ENCODE measurements around the gene SDK2. TPM values are rescaled to one million over a fixed set of nuclear protein-coding genes. Genes with fewer than 3 reads are reported as not detected.

SDK2 gene
- total RNA-seq, 1 donor = under 0.01 TPM

GRCh38 chr17:73553311-73553710 lies 90.9 kb downstream of the SDK2 start:
- H3K9me3 ChIP-seq (ENCODE audit: low read depth, low read length) = no peaks in the 10 kb centered on the region
- peak; percentile 56 for DNase-seq (ENCODE audit: insufficient read length, low spot score, missing footprints)
- no peaks in the 10 kb centered on the region for H3K36me3 ChIP-seq (ENCODE audit: insufficient read depth, low read length)
- H3K4me1 ChIP-seq (ENCODE audit: insufficient read depth, low read length) = no peaks in the 10 kb centered on the region
- H2AFZ ChIP-seq (ENCODE audit: low read length) = no peak overlapping the region
- H3K27me3 ChIP-seq (ENCODE audit: insufficient read depth, low read length) = no peaks in the 10 kb centered on the region
- H3K4me2 ChIP-seq (ENCODE audit: insufficient read depth, low read length) = no peak overlapping the region
- no peak overlapping the region for H3K27ac ChIP-seq (ENCODE audit: low read depth, low read length)
- no peak overlapping the region for H3K4me3 ChIP-seq (ENCODE audit: insufficient read depth, low read length)
- TF ChIP-seq CTCF (IDR thresholded peaks at IDR 0.05; ENCODE audit: extremely low read depth, low read depth, low read length) = no peak
- no peaks in the 10 kb centered on the region for H4K20me1 ChIP-seq (ENCODE audit: insufficient read depth, low read length)
- no peaks in the 10 kb centered on the region for H3K79me2 ChIP-seq (ENCODE audit: insufficient read depth, low read length)

- Histone ChIP-seq H3K4me2 (ENCODE audit: insufficient read depth, low read length) (no peak overlapping the region), H4K20me1 (ENCODE audit: insufficient read depth, low read length) (no peaks in the 10 kb centered on the region), H3K27ac (ENCODE audit: low read depth, low read length) (no peak overlapping the region), H2AFZ (ENCODE audit: low read length) (no peak overlapping the region), H3K4me3 (ENCODE audit: insufficient read depth, low read length) (no peak overlapping the region), H3K36me3 (ENCODE audit: insufficient read depth, low read length) (no peaks in the 10 kb centered on the region), H3K27me3 (ENCODE audit: insufficient read depth, low read length) (no peaks in the 10 kb centered on the region), H3K79me2 (ENCODE audit: insufficient read depth, low read length) (no peaks in the 10 kb centered on the region), H3K9me3 (ENCODE audit: low read depth, low read length) (no peaks in the 10 kb centered on the region), H3K4me1 (ENCODE audit: insufficient read depth, low read length) (no peaks in the 10 kb centered on the region)
- TF ChIP-seq CTCF (IDR thresholded peaks at IDR 0.05; ENCODE audit: extremely low read depth, low read depth, low read length) = no peak
- peak; percentile 39 for DNase-seq (ENCODE audit: insufficient read length, low spot score, missing footprints)
Observed at GRCh38 chr17:73552300-73553048, 91.8 kb downstream of the SDK2 start.

- DNase-seq (ENCODE audit: insufficient read length, low spot score, missing footprints) = peak; percentile 8
- no peaks in the 10 kb centered on the region for H3K9me3 ChIP-seq (ENCODE audit: low read depth, low read length)
- no peaks in the 10 kb centered on the region for H3K27me3 ChIP-seq (ENCODE audit: insufficient read depth, low read length)
- H3K4me1 ChIP-seq (ENCODE audit: insufficient read depth, low read length) = no peaks in the 10 kb centered on the region
- no peak for TF ChIP-seq CTCF (IDR thresholded peaks at IDR 0.05; ENCODE audit: extremely low read depth, low read depth, low read length)
- H4K20me1 ChIP-seq (ENCODE audit: insufficient read depth, low read length) = no peaks in the 10 kb centered on the region
- no peaks in the 10 kb centered on the region for H3K36me3 ChIP-seq (ENCODE audit: insufficient read depth, low read length)
- no peak overlapping the region for H3K27ac ChIP-seq (ENCODE audit: low read depth, low read length)
- H3K4me2 ChIP-seq (ENCODE audit: insufficient read depth, low read length) = no peak overlapping the region
- H2AFZ ChIP-seq (ENCODE audit: low read length) = no peak overlapping the region
- H3K79me2 ChIP-seq (ENCODE audit: insufficient read depth, low read length) = no peaks in the 10 kb centered on the region
- no peak overlapping the region for H3K4me3 ChIP-seq (ENCODE audit: insufficient read depth, low read length)
Observed at GRCh38 chr17:73551759-73552158, 92.5 kb downstream of the SDK2 start.

DNA sequence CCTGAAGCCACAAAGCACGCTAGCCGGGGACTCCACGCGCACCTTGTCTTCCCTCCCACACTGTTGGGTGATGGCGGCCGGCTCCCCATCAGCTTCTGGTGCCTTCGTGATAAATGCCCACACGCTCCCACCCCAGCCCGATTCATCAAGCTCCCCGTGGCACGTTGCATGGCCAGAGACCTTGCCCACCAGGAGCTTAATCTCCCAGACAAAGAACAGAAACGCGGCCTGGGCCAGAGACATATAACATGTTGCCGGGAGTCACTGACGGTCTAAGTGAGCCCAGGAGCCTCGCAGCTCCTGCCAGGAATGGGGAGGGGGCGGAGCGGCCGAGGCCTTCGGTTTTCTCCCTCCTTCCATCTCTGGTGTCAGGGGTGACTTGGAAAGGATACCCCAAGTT lies 93.1 kb downstream of the SDK2 start:
- TF ChIP-seq CTCF (IDR thresholded peaks at IDR 0.05; ENCODE audit: extremely low read depth, low read depth, low read length) = no peak
- H3K27ac ChIP-seq (ENCODE audit: low read depth, low read length) = no peak overlapping the region
- H3K79me2 ChIP-seq (ENCODE audit: insufficient read depth, low read length) = no peaks in the 10 kb centered on the region
- no peaks in the 10 kb centered on the region for H3K4me1 ChIP-seq (ENCODE audit: insufficient read depth, low read length)
- no peaks in the 10 kb centered on the region for H3K27me3 ChIP-seq (ENCODE audit: insufficient read depth, low read length)
- H3K9me3 ChIP-seq (ENCODE audit: low read depth, low read length) = no peaks in the 10 kb centered on the region
- DNase-seq (ENCODE audit: insufficient read length, low spot score, missing footprints) = peak; percentile 64
- H4K20me1 ChIP-seq (ENCODE audit: insufficient read depth, low read length) = no peaks in the 10 kb centered on the region
- H3K4me2 ChIP-seq (ENCODE audit: insufficient read depth, low read length) = no peak overlapping the region
- H3K4me3 ChIP-seq (ENCODE audit: insufficient read depth, low read length) = no peak overlapping the region
- no peaks in the 10 kb centered on the region for H3K36me3 ChIP-seq (ENCODE audit: insufficient read depth, low read length)
- H2AFZ ChIP-seq (ENCODE audit: low read length) = no peak overlapping the region
